ENCODE results near the gene MAP3K12. TPM values are rescaled to one million over a fixed set of nuclear protein-coding genes. Genes with fewer than 3 reads are reported as not detected.
A peak's percentile ranks its signal among the peaks of the same experiment; 100 is the strongest.

The MAP3K12 gene
- total and polyA plus RNA-seq, 2 of the 13 experiments (the other 11 are each of a cell fraction or from before 2014, with no cell fraction given): 0.20 to 1.1 TPM

DNA sequence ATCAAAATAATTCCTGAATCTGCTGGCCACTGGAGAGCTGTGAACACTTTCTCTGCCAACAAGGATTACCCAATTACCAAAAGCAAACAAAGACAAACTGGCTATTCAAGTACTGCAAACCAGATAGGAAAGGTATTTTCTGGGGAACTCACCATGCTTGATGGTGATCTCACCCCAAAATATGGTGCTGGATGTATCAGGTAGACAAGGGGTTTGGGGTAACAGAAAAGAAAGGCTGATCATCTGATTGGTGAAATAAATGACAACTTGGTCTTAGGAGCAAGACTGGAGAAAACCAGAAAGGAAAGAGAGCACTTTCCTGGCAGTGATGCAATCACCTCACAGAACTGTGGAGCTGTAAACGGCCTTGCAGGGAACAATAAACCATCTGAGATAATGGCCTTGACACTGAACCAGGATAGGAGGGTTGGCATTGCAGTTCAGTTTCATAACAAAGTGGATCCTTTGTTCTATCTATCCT is 39.0 kb upstream of the MAP3K12 start (continued):
- TF ChIP-seq MEIS2 (CRISPR knock-in tag; IDR thresholded peaks at IDR 0.05) (peak; percentile 79; the same call in 1 of the 2 replicates), ZNF580 (CRISPR knock-in tag; IDR thresholded peaks at IDR 0.05; ENCODE audit: borderline replicate concordance, low read depth) (peak; percentile 66; the same call in 1 of the 2 replicates), SMAD3 (CRISPR knock-in tag; IDR thresholded peaks at IDR 0.05) (peak; percentile 91), MED1 (CRISPR knock-in tag; IDR thresholded peaks at IDR 0.05) (peak; percentile 86), HDAC1 (CRISPR knock-in tag; IDR thresholded peaks at IDR 0.05) (peak; percentile 78; the same call in 1 of the 2 replicates), ATF6 (CRISPR knock-in tag; conservative IDR thresholded peaks at IDR 0.05) (no peak), ZFP41 (CRISPR knock-in tag; IDR thresholded peaks at IDR 0.05; ENCODE audit: borderline replicate concordance) (no peak), MIXL1 (CRISPR knock-in tag; IDR thresholded peaks at IDR 0.05) (peak; percentile 61; the same call in 1 of the 2 replicates), GFI1 (CRISPR knock-in tag; IDR thresholded peaks at IDR 0.05; ENCODE audit: borderline replicate concordance) (peak; percentile 61; the same call in 1 of the 2 replicates), FOXP1 (IDR thresholded peaks at IDR 0.05) (no peak; the same call in 1 of the 2 replicates), FOXP1 (CRISPR knock-in tag; IDR thresholded peaks at IDR 0.05) (peak; percentile 77; the same call in 1 of the 2 replicates), ZFAT (CRISPR knock-in tag; conservative IDR thresholded peaks at IDR 0.05) (peak; percentile 80; the same call in 1 of the 2 replicates), ASH2L (IDR thresholded peaks at IDR 0.05; ENCODE audit: insufficient read length, low read depth, low read length) (peak; percentile 89), RCOR2 (CRISPR knock-in tag; IDR thresholded peaks at IDR 0.05) (peak; percentile 81), ZNF607 (CRISPR knock-in tag; IDR thresholded peaks at IDR 0.05; ENCODE audit: borderline replicate concordance) (no peak; the same call in 1 of the 2 replicates), IKZF1 (IDR thresholded peaks at IDR 0.05) (no peak), CBX5 (CRISPR knock-in tag; IDR thresholded peaks at IDR 0.05; ENCODE audit: borderline replicate concordance) (peak; percentile 88; the same call in 1 of the 2 replicates), NFKBIZ (CRISPR knock-in tag; IDR thresholded peaks at IDR 0.05) (peak; percentile 94), ZNF281 (CRISPR knock-in tag; IDR thresholded peaks at IDR 0.05; ENCODE audit: borderline replicate concordance) (peak; percentile 54; the same call in 1 of the 2 replicates), PAF1 (CRISPR knock-in tag; IDR thresholded peaks at IDR 0.05) (no peak), TOE1 (CRISPR knock-in tag; IDR thresholded peaks at IDR 0.05) (peak; percentile 63; the same call in 1 of the 2 replicates), KDM2A (CRISPR knock-in tag; IDR thresholded peaks at IDR 0.05; ENCODE audit: borderline replicate concordance, low read depth) (peak; percentile 37; the same call in 1 of the 2 replicates), ZNF766 (CRISPR knock-in tag; IDR thresholded peaks at IDR 0.05; ENCODE audit: borderline replicate concordance) (peak; percentile 42; the same call in 1 of the 2 replicates)

Data from HepG2 (cell line).